HEK293T (cell line): ENCODE measurements around the gene HEYL.

Source experiments
- BHLHE40 ChIP-seq: fragments of 450-650 bp; IDR thresholded peaks from 2 replicates; pipeline ENCODE4 v1.6.1; 2016; ENCODE audit warnings: mild to moderate bottlenecking, moderate library complexity, borderline replicate concordance
- CTBP1 ChIP-seq: fragments of 450-650 bp; IDR thresholded peaks from 2 replicates; pipeline ENCODE4 v1.6.1; 2016; ENCODE audit warnings: borderline replicate concordance
- ELF4 ChIP-seq: fragments of 450-650 bp; IDR thresholded peaks from 2 replicates; pipeline ENCODE4 v1.6.1; 2017; ENCODE audit warnings: antibody characterized with exemption
- FOXA1 ChIP-seq: fragments of 450-650 bp; IDR thresholded peaks from 2 replicates; pipeline ENCODE4 v1.6.1; 2016; ENCODE audit warnings: mild to moderate bottlenecking
- FOXK2 ChIP-seq: fragments of 450-650 bp; IDR thresholded peaks from 2 replicates; pipeline ENCODE4 v1.6.1; 2016; ENCODE audit warnings: mild to moderate bottlenecking
- FOXM1 ChIP-seq: fragments of 450-650 bp; IDR thresholded peaks from 2 replicates; pipeline ENCODE4 v1.6.1; 2017; ENCODE audit warnings: mild to moderate bottlenecking, borderline replicate concordance
- HDGF ChIP-seq: fragments of 450-650 bp; IDR thresholded peaks from 2 replicates; pipeline ENCODE4 v1.6.1; 2017; ENCODE audit warnings: antibody characterized with exemption, borderline replicate concordance
- LEF1 ChIP-seq: fragments of 450-650 bp; IDR thresholded peaks from 2 replicates; pipeline ENCODE4 v1.6.1; 2017; ENCODE audit warnings: mild to moderate bottlenecking, borderline replicate concordance
- NFRKB ChIP-seq: fragments of 450-650 bp; IDR thresholded peaks from 2 replicates; pipeline ENCODE4 v1.6.1; 2016; ENCODE audit warnings: mild to moderate bottlenecking, moderate library complexity
- PKNOX1 ChIP-seq: fragments of 450-650 bp; IDR thresholded peaks from 2 replicates; pipeline ENCODE4 v1.6.1; 2016
- SP1 ChIP-seq: fragments of 450-650 bp; IDR thresholded peaks from 2 replicates; pipeline ENCODE4 v1.6.1; 2017
- SUZ12 ChIP-seq: fragments of 450-650 bp; IDR thresholded peaks from 2 replicates; pipeline ENCODE4 v1.6.1; 2016; ENCODE audit warnings: mild to moderate bottlenecking
- TARDBP ChIP-seq: fragments of 450-650 bp; IDR thresholded peaks from 2 replicates; pipeline ENCODE4 v1.6.1; 2016
- ZNF384 ChIP-seq: fragments of 450-650 bp; IDR thresholded peaks from 2 replicates; pipeline ENCODE4 v1.6.1; 2016

GRCh38 chr1:39635205-39635870 is 4.1 kb downstream of the HEYL start:
- TF ChIP-seq SUZ12: no peak
- TF ChIP-seq FOXA1: no peak
- no peak for TF ChIP-seq CTBP1
- TF ChIP-seq ZNF384: no peak
- TF ChIP-seq BHLHE40: no peak
- TF ChIP-seq HDGF: no peak
- no peak for TF ChIP-seq ELF4
- no peak for TF ChIP-seq FOXM1
- TF ChIP-seq PKNOX1: no peak
- TF ChIP-seq TARDBP: no peak
- TF ChIP-seq NFRKB: no peak
- no peak for TF ChIP-seq SP1
- TF ChIP-seq LEF1: no peak
- no peak for TF ChIP-seq FOXK2
